Measurements from ENCODE around the gene TRAPPC5. TPM values are rescaled to one million over a fixed set of nuclear protein-coding genes. Genes with fewer than 3 reads are reported as not detected.

The TRAPPC5 gene
- total and polyA plus RNA-seq, 3 donors from 2014 or later, result 194 to 226 (median 214) TPM

DNA sequence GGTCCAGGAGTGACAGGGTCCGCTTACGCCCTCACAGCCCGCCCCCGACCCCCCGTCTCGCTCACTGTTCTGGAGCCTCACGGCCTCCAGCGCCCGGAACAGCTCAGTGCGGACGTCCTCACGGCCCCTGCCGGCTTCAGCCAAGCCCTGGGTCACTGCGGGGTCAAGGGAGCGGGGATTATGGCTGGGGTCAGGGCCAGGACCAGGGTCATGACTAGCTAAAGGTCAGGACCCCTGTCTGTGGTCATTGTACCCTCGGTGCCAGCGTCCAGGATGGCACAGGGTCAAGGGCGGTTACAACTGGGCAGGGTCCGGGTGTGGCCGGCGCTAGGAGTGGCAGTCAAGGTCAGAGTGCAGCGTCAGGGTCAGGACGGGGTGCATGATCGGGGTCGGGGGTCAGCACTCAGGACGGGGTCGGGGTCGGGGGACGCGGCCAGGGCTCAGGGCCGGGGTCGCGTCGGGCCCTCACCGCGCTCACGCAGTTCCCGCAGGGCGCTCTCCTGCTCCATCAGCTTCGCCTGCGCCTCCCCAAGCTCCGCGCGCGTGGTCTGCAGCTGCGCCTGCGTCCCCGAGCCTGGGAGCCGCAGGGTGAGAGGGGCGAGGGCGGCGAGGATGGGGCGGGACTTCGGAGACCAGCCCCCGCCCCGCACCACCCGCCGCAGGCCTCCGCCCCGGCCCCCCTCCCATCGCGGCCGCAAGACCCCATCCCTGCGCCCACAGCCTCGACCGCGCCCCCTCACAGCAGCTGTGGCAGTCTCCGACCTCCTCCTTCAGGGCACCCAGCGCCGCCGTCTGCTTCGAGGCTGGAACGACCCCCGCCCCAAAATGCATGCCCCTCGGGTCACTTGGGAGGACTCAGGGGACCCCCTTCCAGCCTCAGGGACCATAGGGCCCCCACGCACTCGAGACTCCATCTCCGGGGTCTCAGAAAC lies 49.9 kb downstream of the TRAPPC5 start:
- TF ChIP-seq POLR2A (IDR thresholded peaks at IDR 0.05), result no peak
- Histone ChIP-seq H3K36me3 (ENCODE audit: low read depth, missing control alignments) (no peaks in the 10 kb centered on the region), H3K4me1 (peaks cover 3% of the 10 kb centered on the region), H3K9me3 (no peaks in the 10 kb centered on the region), H3K27me3 (no peaks in the 10 kb centered on the region), H3K4me3 (no peak overlapping the region), H3K27ac (no peak overlapping the region)
- intact Hi-C loops (cut with DNase I; ENCODE audit: low total_unique reads), result no loop called here
- no peak for DNase-seq
- 2 to 7% methylated on average over 15 to 66 of the region's 78 CpGs for WGBS, 2 donors

DNA sequence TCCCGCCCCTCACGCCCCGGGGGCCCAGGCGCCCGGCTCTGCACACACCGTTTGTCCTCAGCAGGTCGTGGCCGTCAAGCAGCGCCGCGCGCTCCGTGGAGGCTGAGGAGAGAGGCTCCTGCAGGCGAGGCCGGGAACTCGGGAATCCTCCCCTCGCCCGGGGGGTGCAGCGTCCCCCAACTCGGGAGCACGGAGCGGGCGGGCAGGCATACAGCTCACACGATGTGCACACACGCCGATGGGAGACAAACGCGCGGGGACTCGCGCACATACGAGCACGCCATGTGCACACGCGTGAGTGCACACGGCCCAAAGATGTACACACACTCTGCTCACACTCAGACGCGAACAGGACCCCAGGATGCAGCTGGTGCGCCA lies 50.6 kb downstream of the TRAPPC5 start:
- H3K4me1 ChIP-seq, result peaks cover 3% of the 10 kb centered on the region
- H3K27ac ChIP-seq, result no peak overlapping the region
- H3K9me3 ChIP-seq, result no peaks in the 10 kb centered on the region
- no peak for DNase-seq
- H3K36me3 ChIP-seq (ENCODE audit: low read depth, missing control alignments), result no peaks in the 10 kb centered on the region
- TF ChIP-seq, protein P1, sequence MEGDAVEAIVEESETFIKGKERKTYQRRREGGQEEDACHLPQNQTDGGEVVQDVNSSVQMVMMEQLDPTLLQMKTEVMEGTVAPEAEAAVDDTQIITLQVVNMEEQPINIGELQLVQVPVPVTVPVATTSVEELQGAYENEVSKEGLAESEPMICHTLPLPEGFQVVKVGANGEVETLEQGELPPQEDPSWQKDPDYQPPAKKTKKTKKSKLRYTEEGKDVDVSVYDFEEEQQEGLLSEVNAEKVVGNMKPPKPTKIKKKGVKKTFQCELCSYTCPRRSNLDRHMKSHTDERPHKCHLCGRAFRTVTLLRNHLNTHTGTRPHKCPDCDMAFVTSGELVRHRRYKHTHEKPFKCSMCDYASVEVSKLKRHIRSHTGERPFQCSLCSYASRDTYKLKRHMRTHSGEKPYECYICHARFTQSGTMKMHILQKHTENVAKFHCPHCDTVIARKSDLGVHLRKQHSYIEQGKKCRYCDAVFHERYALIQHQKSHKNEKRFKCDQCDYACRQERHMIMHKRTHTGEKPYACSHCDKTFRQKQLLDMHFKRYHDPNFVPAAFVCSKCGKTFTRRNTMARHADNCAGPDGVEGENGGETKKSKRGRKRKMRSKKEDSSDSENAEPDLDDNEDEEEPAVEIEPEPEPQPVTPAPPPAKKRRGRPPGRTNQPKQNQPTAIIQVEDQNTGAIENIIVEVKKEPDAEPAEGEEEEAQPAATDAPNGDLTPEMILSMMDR (IDR thresholded peaks at IDR 0.05), result no peak
- no peak for TF ChIP-seq POLR2A (IDR thresholded peaks at IDR 0.05)
- 43 to 48% methylated on average over 20 to 39 of the region's 39 CpGs for WGBS, 2 donors
- H3K4me3 ChIP-seq, result no peak overlapping the region
- intact Hi-C loops (cut with DNase I; ENCODE audit: low total_unique reads), result no loop called here
- no peaks in the 10 kb centered on the region for H3K27me3 ChIP-seq

DNA sequence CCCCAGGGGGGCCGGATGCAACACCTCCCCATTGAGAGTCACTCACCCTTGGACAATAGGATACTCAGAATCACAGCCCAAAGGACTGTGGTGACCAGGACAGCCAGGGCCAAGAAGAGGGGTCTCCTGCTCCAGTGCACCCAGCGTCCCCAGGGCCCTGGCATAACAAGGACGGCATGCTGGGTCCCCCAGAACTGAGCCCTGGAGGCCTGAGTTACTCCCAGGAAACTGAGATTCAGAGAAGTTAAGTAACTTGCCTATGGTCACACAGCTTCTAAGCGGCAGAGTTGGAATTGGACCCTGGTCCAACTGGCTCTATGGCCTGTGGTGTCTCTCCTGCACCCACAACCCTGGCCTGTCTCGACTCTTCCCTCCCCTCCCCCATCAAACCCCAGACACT lies 51.0 kb downstream of the TRAPPC5 start:
- intact Hi-C loops (cut with DNase I; ENCODE audit: low total_unique reads), result no loop called here
- DNase-seq, result no peak
- Histone ChIP-seq H3K27me3 (no peaks in the 10 kb centered on the region), H3K9me3 (no peaks in the 10 kb centered on the region), H3K4me1 (peaks cover 3% of the 10 kb centered on the region), H3K27ac (no peak overlapping the region), H3K36me3 (ENCODE audit: low read depth, missing control alignments) (no peaks in the 10 kb centered on the region), H3K4me3 (no peak overlapping the region)
- TF ChIP-seq, protein P1 (IDR thresholded peaks at IDR 0.05), result no peak
- no peak for TF ChIP-seq POLR2A (IDR thresholded peaks at IDR 0.05)
- WGBS, 2 donors, result 61 to 68% methylated on average over 4 to 5 of the region's 5 CpGs

DNA sequence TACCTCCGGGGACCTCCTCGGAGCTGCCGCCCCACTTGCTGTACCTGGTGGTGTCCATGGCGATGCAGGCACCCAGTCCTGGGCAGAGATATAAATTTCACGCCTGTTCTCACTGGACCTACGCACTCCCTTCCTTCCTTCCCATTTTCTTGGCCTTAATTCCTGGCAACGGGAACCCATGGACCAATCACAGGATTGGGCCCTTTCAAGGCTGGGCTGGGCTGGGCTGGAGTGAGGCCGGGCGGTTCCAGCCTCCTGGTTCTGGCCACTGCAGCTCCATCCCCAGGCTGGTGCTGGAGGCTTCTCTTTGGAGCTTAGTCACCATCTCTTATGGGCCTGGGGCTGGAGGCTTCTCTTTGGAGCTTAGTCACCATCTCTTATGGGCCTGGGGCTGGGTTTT lies 51.4 kb downstream of the TRAPPC5 start, which contains the start of gene CLEC4G:
Gene CLEC4G (minus strand): TSS at position 66 of the 400 bp plus-strand sequence. CDS start 8 bp downstream, at position 58.
- TF ChIP-seq, protein P1 (IDR thresholded peaks at IDR 0.05), result no peak
- TF ChIP-seq POLR2A (IDR thresholded peaks at IDR 0.05), result no peak
- Histone ChIP-seq H3K36me3 (ENCODE audit: low read depth, missing control alignments) (no peaks in the 10 kb centered on the region), H3K27me3 (no peaks in the 10 kb centered on the region), H3K4me1 (peaks cover 3% of the 10 kb centered on the region), H3K27ac (no peak within 1 kb of the TSS), H3K9me3 (no peaks in the 10 kb centered on the region), H3K4me3 (no peak within 1 kb of the TSS)
- intact Hi-C loops (cut with DNase I; ENCODE audit: low total_unique reads), result no loop called here
- WGBS, 2 donors, result 48 to 69% methylated on average over 9 of the region's 9 CpGs
- no peak for DNase-seq

DNA sequence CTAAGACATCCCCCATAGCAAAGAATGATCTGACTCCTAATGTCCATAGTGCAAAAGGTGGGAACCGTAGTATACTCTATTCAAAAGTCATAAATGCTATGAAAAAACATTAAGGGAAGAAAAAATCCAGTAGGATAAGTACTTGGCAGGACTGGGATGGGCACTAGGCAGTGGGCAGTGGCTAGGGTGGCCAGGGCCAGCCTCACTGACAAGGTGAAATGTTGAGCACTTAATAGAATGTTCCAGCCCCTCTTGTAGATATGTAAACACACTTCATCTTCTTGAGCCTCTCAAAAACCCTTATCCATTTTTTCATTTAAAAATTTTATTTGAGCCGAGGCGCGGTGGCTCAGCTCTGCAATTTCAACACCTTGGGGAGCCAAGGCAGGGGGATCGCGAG lies 52.7 kb downstream of the TRAPPC5 start:
- intact Hi-C loops (cut with DNase I; ENCODE audit: low total_unique reads), result no loop called here
- no peak overlapping the region for H3K27ac ChIP-seq
- no peak overlapping the region for H3K4me3 ChIP-seq
- TF ChIP-seq, protein P1 (IDR thresholded peaks at IDR 0.05), result no peak
- TF ChIP-seq POLR2A (IDR thresholded peaks at IDR 0.05), result no peak
- H3K4me1 ChIP-seq, result peaks cover 3% of the 10 kb centered on the region
- DNase-seq, result no peak
- 76 to 77% methylated on average over 6 of the region's 6 CpGs for WGBS, 2 donors
- no peaks in the 10 kb centered on the region for H3K36me3 ChIP-seq (ENCODE audit: low read depth, missing control alignments)
- H3K27me3 ChIP-seq, result no peaks in the 10 kb centered on the region
- no peaks in the 10 kb centered on the region for H3K9me3 ChIP-seq
